OCI-LY1 (cell line): ENCODE results near the gene HSF5.

ENCODE experiments used
- EZH2 ChIP-seq: fragments of 200-600 bp; sonication (generic), shearing (Covaris generic); IDR thresholded peaks from 2 replicates; pipeline ENCODE4 v1.8.0; 2017; ENCODE audit warnings: borderline replicate concordance, mixed run types, mild to moderate bottlenecking, antibody characterized with exemption, low read length, moderate library complexity, mixed read lengths
- TF ChIP-seq, protein P1 (sequence below): fragments of 200-600 bp; sonication (generic), shearing (Covaris generic); IDR thresholded peaks from 2 replicates; pipeline ENCODE4 v1.5.1; 2017; ENCODE audit warnings: mild to moderate bottlenecking, antibody characterized with exemption, low read length, moderate library complexity, mixed read lengths

DNA sequence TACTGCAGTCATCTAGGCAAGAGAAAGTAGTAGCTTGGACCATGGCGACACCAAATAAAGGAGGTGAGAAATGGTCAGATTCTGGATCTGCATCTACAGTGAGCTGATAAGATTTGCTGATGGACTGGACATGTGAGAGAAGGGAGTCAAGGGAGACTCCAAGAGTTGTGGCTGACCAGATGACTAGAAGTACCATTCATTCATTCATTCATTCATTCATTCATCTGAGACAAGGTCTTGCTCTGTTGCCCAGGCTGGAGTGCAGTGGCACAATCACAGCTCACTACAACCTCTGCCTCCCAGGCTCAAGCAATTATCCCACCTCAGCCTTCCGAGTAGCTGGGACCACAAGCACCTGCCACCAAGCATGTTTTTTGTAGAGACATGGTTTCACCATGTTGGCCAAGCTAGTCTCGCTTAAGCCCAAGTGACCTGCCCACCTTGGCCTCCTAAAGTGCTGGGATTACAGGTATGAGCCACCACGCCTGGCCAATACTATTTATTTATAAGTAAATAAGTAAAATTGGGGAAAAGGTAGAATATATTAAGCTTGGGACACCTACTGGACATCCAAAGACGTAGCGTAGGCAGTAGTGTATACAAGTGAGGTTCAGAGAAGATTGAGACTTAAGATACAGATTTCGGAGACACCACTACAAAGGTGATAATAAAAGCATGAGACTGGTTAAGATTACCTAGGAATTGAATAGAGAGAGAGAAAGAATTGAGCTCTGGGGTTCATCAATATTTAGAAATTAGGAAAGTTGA lies 55.2 kb downstream of the HSF5 start:
- TF ChIP-seq, protein P1, sequence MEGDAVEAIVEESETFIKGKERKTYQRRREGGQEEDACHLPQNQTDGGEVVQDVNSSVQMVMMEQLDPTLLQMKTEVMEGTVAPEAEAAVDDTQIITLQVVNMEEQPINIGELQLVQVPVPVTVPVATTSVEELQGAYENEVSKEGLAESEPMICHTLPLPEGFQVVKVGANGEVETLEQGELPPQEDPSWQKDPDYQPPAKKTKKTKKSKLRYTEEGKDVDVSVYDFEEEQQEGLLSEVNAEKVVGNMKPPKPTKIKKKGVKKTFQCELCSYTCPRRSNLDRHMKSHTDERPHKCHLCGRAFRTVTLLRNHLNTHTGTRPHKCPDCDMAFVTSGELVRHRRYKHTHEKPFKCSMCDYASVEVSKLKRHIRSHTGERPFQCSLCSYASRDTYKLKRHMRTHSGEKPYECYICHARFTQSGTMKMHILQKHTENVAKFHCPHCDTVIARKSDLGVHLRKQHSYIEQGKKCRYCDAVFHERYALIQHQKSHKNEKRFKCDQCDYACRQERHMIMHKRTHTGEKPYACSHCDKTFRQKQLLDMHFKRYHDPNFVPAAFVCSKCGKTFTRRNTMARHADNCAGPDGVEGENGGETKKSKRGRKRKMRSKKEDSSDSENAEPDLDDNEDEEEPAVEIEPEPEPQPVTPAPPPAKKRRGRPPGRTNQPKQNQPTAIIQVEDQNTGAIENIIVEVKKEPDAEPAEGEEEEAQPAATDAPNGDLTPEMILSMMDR: no peak; the same call in 1 of the 2 replicates
- no peak for TF ChIP-seq EZH2
